HepG2 (cell line): ENCODE data around the gene DPYD.

ENCODE experiments used
- CTCF ChIP-seq: sonication (generic); formaldehyde crosslinking; IDR thresholded peaks from 2 replicates; pipeline ENCODE4 v1.5.0; 2020; ENCODE audit warnings: mild to moderate bottlenecking, missing genetic modification reagents, moderate library complexity
- NONO ChIP-seq, 2 experiments: fragments of 450-650 bp in 1 of 2; sonication (generic) in 1 of 2; formaldehyde crosslinking in 1 of 2; IDR thresholded peaks in 1 of 2; conservative IDR thresholded peaks in 1 of 2; 2 replicates each; pipeline versions ENCODE4 v1.6.1 to v1.8.0; 2017 to 2022; ENCODE audit warnings: mild to moderate bottlenecking in 1 of 2, missing genetic modification reagents in 1 of 2, moderate library complexity in 1 of 2
- ZHX1 ChIP-seq: sonication (generic); formaldehyde crosslinking; IDR thresholded peaks from 2 replicates; pipeline ENCODE4 v1.8.1; 2022; ENCODE audit warnings: low read depth, mild to moderate bottlenecking, missing genetic modification reagents
- ZNF44 ChIP-seq: sonication (generic); formaldehyde crosslinking; IDR thresholded peaks from 2 replicates; pipeline ENCODE4 v1.5.1; 2020; ENCODE audit warnings: mild to moderate bottlenecking, missing genetic modification reagents

GRCh38 chr1:97739596-97740103 lies 181.2 kb downstream of the DPYD start:
- TF ChIP-seq NONO (IDR thresholded peaks at IDR 0.05): no peak
- no peak for TF ChIP-seq NONO (CRISPR knock-in tag; conservative IDR thresholded peaks at IDR 0.05)
- no peak for TF ChIP-seq CTCF (CRISPR knock-in tag)
- no peak for TF ChIP-seq ZNF44 (CRISPR knock-in tag)
- no peak for TF ChIP-seq ZHX1
